Left lung (tissue), 14 donors: ENCODE measurements around the gene HSPA6. TPM values are rescaled to one million over a fixed set of nuclear protein-coding genes. Genes with fewer than 3 reads are reported as not detected.
"Not testable (repeated sequence)": the region's sequence is repeated elsewhere in the genome, so short reads cannot be mapped to it uniquely, and the experiment has no call there.

Experiments
- ATAC-seq: fragments of 200-7000 bp; cut with Tn5 transposase; one replicate; pipeline ENCODE4 v1.9.1; 2020; ENCODE audit warnings: moderate library complexity
- DNase-seq, 4 donors: peaks; one replicate each; pipeline ENCODE4 v3.0.0-alpha.2; 2013 to 2020
- H3K27ac ChIP-seq, 2 donors: fragments of 200-600 bp; sonication (generic) in 1 of 2; one replicate each; pipeline versions ENCODE4 v1.5.0 to v1.8.0; 2020 to 2021
- H3K27me3 ChIP-seq, 2 donors: fragments of 200-600 bp; sonication (generic) in 1 of 2; one replicate each; pipeline versions ENCODE4 v1.5.0 to v1.8.0; 2020 to 2021
- H3K36me3 ChIP-seq, 2 donors: fragments of 200-600 bp; sonication (generic) in 1 of 2; one replicate each; pipeline versions ENCODE4 v1.5.0 to v1.8.0; 2020 to 2021
- H3K4me1 ChIP-seq, 2 donors: fragments of 200-600 bp; one replicate each; pipeline ENCODE4 v1.8.0; 2021
- H3K4me3 ChIP-seq, 2 donors: fragments of 200-600 bp; sonication (generic) in 1 of 2; one replicate each; pipeline versions ENCODE4 v1.5.0 to v1.8.0; 2020 to 2021; ENCODE audit warnings: mild to moderate bottlenecking in 1 of 2
- H3K9me3 ChIP-seq, 2 donors: fragments of 200-600 bp; sonication (generic) in 1 of 2; one replicate each; pipeline versions ENCODE4 v1.5.0 to v1.8.0; 2020 to 2021
- CTCF ChIP-seq, 2 donors: fragments of 200-600 bp; sonication (generic) in 1 of 2; IDR thresholded peaks; one replicate each; pipeline versions ENCODE4 v1.5.0 to v1.8.0; 2021; ENCODE audit warnings: antibody characterized with exemption in 2 of 2
- intact Hi-C, 2 donors: fragments of 100-400 bp; cut with DNase I; formaldehyde crosslinking; loops; one replicate each; pipeline versions ENCODE4 v1.11.2 to v1.14.2; 2022
- long read RNA-seq, 12 donors: library from polyadenylated mRNA in 2 of 12; unstranded in 2 of 12; transcript quantifications; one replicate each; pipeline ENCODE4 v2.0.0 and lab custom pipeline, GENCODE V29; 2019 to 2026
- polyA plus RNA-seq, 6 donors: library from polyadenylated mRNA; unstranded; fragments of 120-200 nt; gene quantifications; one replicate each; pipeline ENCODE4 v1.2.1, GENCODE V29; 2013; ENCODE audit not compliant: insufficient read length in 6 of 6
- total RNA-seq, 2 donors: library from RNA; stranded (reverse); fragmentation: NEBNext Ultra II Directional; extraction: Animal tissue kit (Norgen Biotek cat#: 25700); gene quantifications; one replicate each; pipeline ENCODE4 v1.2.1, GENCODE V29; 2021
- donor health status: DM: no; HTN: yes; CAD: no.
- donor health status: DM: no; HTN: no; CAD: no.

The HSPA6 gene
- total RNA-seq (10 to 100 TPM in 1 of 2 donors, 1 to 10 TPM in 1; 7.1 to 18.7 TPM), polyA plus RNA-seq (1 to 10 TPM in 5 of 6 donors, under 1 TPM in 1; 0.60 to 1.4 (median 1.2) TPM)
- long read RNA-seq, donor 1, result 0 reads
- long read RNA-seq, donor 2, partial matches to known transcripts, result 0 of 1 reads
- long read RNA-seq, donor 2, other reads (novel, unspliced or antisense), result 0 of 1 reads
- long read RNA-seq, donor 3, partial matches to known transcripts, result 0 of 1 reads
- long read RNA-seq, donor 3, other reads (novel, unspliced or antisense), result 0 of 1 reads
- long read RNA-seq, donor 4, partial matches to known transcripts, result 0 of 3 reads
- long read RNA-seq, donor 4, other reads (novel, unspliced or antisense), result 0 of 3 reads
- long read RNA-seq, donor 5, result 0 reads
- long read RNA-seq, donor 6, result 0 reads
- long read RNA-seq, donor 7, result 0 reads
- long read RNA-seq, donor 8, result 0 reads
- long read RNA-seq, donor 9, result 0 reads
- long read RNA-seq, donor 10, transcript HSPA6-201 (1 exons, 2,371 nt), result major isoform, 9 of 9 reads
- long read RNA-seq, donor 10, partial matches to known transcripts, result 0 of 9 reads
- long read RNA-seq, donor 10, other reads (novel, unspliced or antisense), result 0 of 9 reads
- long read RNA-seq, donor 11, partial matches to known transcripts, result 0 of 1 reads
- long read RNA-seq, donor 11, other reads (novel, unspliced or antisense), result 0 of 1 reads
- long read RNA-seq, donor 12, partial matches to known transcripts, result 0 of 3 reads
- long read RNA-seq, donor 12, other reads (novel, unspliced or antisense), result 0 of 3 reads

GRCh38 chr1:161523817-161524741 lies at the start of gene HSPA6:
Gene HSPA6, plus strand, starts transcription at chr1:161524540. Its CDS starts 119 bp downstream, at chr1:161524659.
- Histone ChIP-seq H3K4me3 (peak within 1 kb of the TSS; percentile 42 to 54), H3K4me1 (peaks cover 0 to 11% of the 10 kb centered on the region in 2 donors), H3K36me3 (peaks cover 0 to 15% of the 10 kb centered on the region in 2 donors), H3K27ac (peak within 1 kb of the TSS; percentile 82 to 86)
- H3K9me3 ChIP-seq, intact Hi-C loops, H3K27me3 ChIP-seq: not testable (repeated sequence)
- DNase-seq (peak; percentile 70 to 93 (median 86)), ATAC-seq (peak; percentile 88)

GRCh38 chr1:161477711-161478110 lies 46.6 kb upstream of the HSPA6 start:
- not testable (repeated sequence) for ATAC-seq

GRCh38 chr1:161478985-161479384 lies 45.4 kb upstream of the HSPA6 start:
- TF ChIP-seq CTCF (IDR thresholded peaks at IDR 0.05), result no peak
- intact Hi-C loops, result no loop called here
- no peaks in the 10 kb centered on the region for H3K36me3 ChIP-seq
- no peaks in the 10 kb centered on the region for H3K9me3 ChIP-seq
- DNase-seq (peak in 1 of 4 donors; percentile 56), ATAC-seq (no peak)
- peaks cover under 1 to 78% of the 10 kb centered on the region in 2 donors for H3K27me3 ChIP-seq
- no peaks in the 10 kb centered on the region for H3K4me1 ChIP-seq
- no peak overlapping the region for H3K27ac ChIP-seq
- H3K4me3 ChIP-seq, result no peak overlapping the region

More at GRCh38 chr1:161477711-161478110, 46.6 kb upstream of the HSPA6 start:
- H3K9me3 ChIP-seq, H3K4me1 ChIP-seq, H3K27ac ChIP-seq, DNase-seq, H3K36me3 ChIP-seq, H3K4me3 ChIP-seq, intact Hi-C loops: not testable (repeated sequence)
- peaks cover 10 to 83% of the 10 kb centered on the region in 2 donors for H3K27me3 ChIP-seq

GRCh38 chr1:161480381-161481035 lies 43.8 kb upstream of the HSPA6 start:
- intact Hi-C loops, result loop anchor here in 1 of 2 donors (10.0 kb wide), 1 partner anchor 264 kb away; the partner anchor contains the start of gene DUSP12
- Histone ChIP-seq H3K4me1 (no peaks in the 10 kb centered on the region), H3K27ac (no peak overlapping the region), H3K9me3 (no peaks in the 10 kb centered on the region), H3K4me3 (no peak overlapping the region), H3K27me3 (peaks cover 0 to 67% of the 10 kb centered on the region in 2 donors), H3K36me3 (no peaks in the 10 kb centered on the region)
- no peak for TF ChIP-seq CTCF (IDR thresholded peaks at IDR 0.05)
- DNase-seq (no peak), ATAC-seq (no peak)

- TF ChIP-seq CTCF (IDR thresholded peaks at IDR 0.05), result no peak
- no peak overlapping the region for H3K27ac ChIP-seq
- intact Hi-C loops, result loop anchor here in 1 of 2 donors (10.0 kb wide), 1 partner anchor 263 kb away; the partner anchor contains the start of gene DUSP12
Measured at GRCh38 chr1:161481624-161482392, 42.5 kb upstream of the HSPA6 start.

More at GRCh38 chr1:161481624-161482392, 42.5 kb upstream of the HSPA6 start:
- no peak for ATAC-seq
- DNase-seq, result no peak
- Histone ChIP-seq H3K4me3 (no peak overlapping the region), H3K9me3 (no peaks in the 10 kb centered on the region), H3K27me3 (peaks cover 0 to 54% of the 10 kb centered on the region in 2 donors), H3K4me1 (peaks cover 0 to under 1% of the 10 kb centered on the region in 2 donors), H3K36me3 (no peaks in the 10 kb centered on the region)
